NT2/D1 (cell line): ENCODE measurements around the gene MYZAP.

Experiments used
- DNase-seq: peaks from one replicate; pipeline ENCODE4 v3.0.0-alpha.2; 2011; ENCODE audit warnings: low read depth, low spot score
- H3K27me3 ChIP-seq: 2 replicates; pipeline ENCODE4 v1.6.0; 2011; ENCODE audit warnings: mild to moderate bottlenecking; ENCODE audit not compliant: insufficient read length, insufficient read depth
- H3K36me3 ChIP-seq: 2 replicates; pipeline ENCODE4 v1.6.1; 2011; ENCODE audit warnings: mild to moderate bottlenecking, low read length, mixed read lengths; ENCODE audit not compliant: insufficient read depth, insufficient read length
- H3K4me1 ChIP-seq: 2 replicates; pipeline ENCODE4 v1.5.1; 2011; ENCODE audit not compliant: insufficient read depth, insufficient read length
- H3K4me3 ChIP-seq: 2 replicates; pipeline ENCODE4 v1.5.1; 2011; ENCODE audit warnings: low read depth; ENCODE audit not compliant: insufficient read length
- H3K9ac ChIP-seq: 2 replicates; pipeline ENCODE4 v1.6.0; 2011; ENCODE audit warnings: low read depth; ENCODE audit not compliant: insufficient read length
- H3K9me3 ChIP-seq: 2 replicates; pipeline ENCODE4 v1.5.1; 2011; ENCODE audit warnings: mild to moderate bottlenecking, low read length; ENCODE audit not compliant: insufficient read depth
- SUZ12 ChIP-seq: IDR thresholded peaks from 2 replicates; pipeline ENCODE4 v1.6.1; 2011; ENCODE audit not compliant: insufficient read length, insufficient read depth; ENCODE audit errors: extremely low read depth
- YY1 ChIP-seq: IDR thresholded peaks from 2 replicates; pipeline ENCODE4 v1.6.1; 2011; ENCODE audit not compliant: insufficient read length, insufficient read depth
- ZNF274 ChIP-seq: IDR thresholded peaks from 2 replicates; pipeline ENCODE4 v1.6.1; 2011; ENCODE audit warnings: mild to moderate bottlenecking, low read depth, low read length

Gene MYZAP

DNA sequence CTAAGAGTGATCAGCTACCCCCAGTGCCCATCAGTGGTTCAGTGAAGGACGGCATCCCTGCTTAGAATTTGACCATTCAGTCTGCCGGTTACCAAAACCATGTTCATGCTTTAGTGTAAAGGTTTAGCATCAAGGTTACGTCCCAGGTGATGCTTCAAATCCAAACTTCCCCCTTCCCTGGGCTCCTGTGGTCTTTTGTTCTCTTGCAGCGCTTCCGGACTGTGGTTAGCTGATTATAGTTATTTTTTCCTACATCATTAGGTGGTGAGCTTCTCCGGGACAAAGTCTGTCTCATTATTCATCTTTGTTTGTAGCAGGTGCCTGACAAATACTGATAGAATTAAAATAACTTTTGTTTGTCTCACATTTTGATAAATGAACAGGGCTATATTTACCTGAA, 28.3 kb upstream of the MYZAP start:
- no peak for DNase-seq
- H3K36me3 ChIP-seq, result no peaks in the 10 kb centered on the region
- H3K9ac ChIP-seq, result no peak overlapping the region
- no peak for TF ChIP-seq SUZ12
- TF ChIP-seq YY1, result no peak
- no peak for TF ChIP-seq ZNF274
- H3K4me3 ChIP-seq, result no peak overlapping the region
- no peaks in the 10 kb centered on the region for H3K4me1 ChIP-seq
- no peaks in the 10 kb centered on the region for H3K27me3 ChIP-seq
- no peaks in the 10 kb centered on the region for H3K9me3 ChIP-seq

- Histone ChIP-seq H3K9ac (no peak overlapping the region), H3K27me3 (no peaks in the 10 kb centered on the region), H3K36me3 (no peaks in the 10 kb centered on the region), H3K4me3 (no peak overlapping the region), H3K9me3 (no peaks in the 10 kb centered on the region), H3K4me1 (peaks cover 2% of the 10 kb centered on the region)
- no peak for DNase-seq
- TF ChIP-seq SUZ12 (no peak), YY1 (no peak), ZNF274 (no peak)
Observed at GRCh38 chr15:57565311-57565710, 26.4 kb upstream of the MYZAP start.

- DNase-seq, result no peak
- Histone ChIP-seq H3K27me3 (no peaks in the 10 kb centered on the region), H3K4me3 (no peak overlapping the region), H3K36me3 (no peaks in the 10 kb centered on the region), H3K9me3 (no peaks in the 10 kb centered on the region), H3K9ac (no peak overlapping the region), H3K4me1 (peaks cover 2% of the 10 kb centered on the region)
- TF ChIP-seq YY1, result no peak
- no peak for TF ChIP-seq ZNF274
- no peak for TF ChIP-seq SUZ12
Observed at GRCh38 chr15:57566834-57567233, 24.9 kb upstream of the MYZAP start.

- peaks cover 2% of the 10 kb centered on the region for H3K4me1 ChIP-seq
- TF ChIP-seq YY1 (no peak), SUZ12 (no peak), ZNF274 (no peak)
- no peak for DNase-seq
- H3K27me3 ChIP-seq, result no peaks in the 10 kb centered on the region
- no peaks in the 10 kb centered on the region for H3K9me3 ChIP-seq
- no peaks in the 10 kb centered on the region for H3K36me3 ChIP-seq
- H3K9ac ChIP-seq, result no peak overlapping the region
- H3K4me3 ChIP-seq, result no peak overlapping the region
Observed at GRCh38 chr15:57567891-57568290, 23.8 kb upstream of the MYZAP start.

GRCh38 chr15:57568299-57568698, 23.4 kb upstream of the MYZAP start:
- H3K27me3 ChIP-seq, result no peaks in the 10 kb centered on the region
- H3K4me1 ChIP-seq, result peaks cover 2% of the 10 kb centered on the region
- DNase-seq, result no peak
- H3K9ac ChIP-seq, result no peak overlapping the region
- no peak overlapping the region for H3K4me3 ChIP-seq
- H3K36me3 ChIP-seq, result no peaks in the 10 kb centered on the region
- TF ChIP-seq SUZ12, result no peak
- no peak for TF ChIP-seq ZNF274
- no peak for TF ChIP-seq YY1
- H3K9me3 ChIP-seq, result no peaks in the 10 kb centered on the region

DNA sequence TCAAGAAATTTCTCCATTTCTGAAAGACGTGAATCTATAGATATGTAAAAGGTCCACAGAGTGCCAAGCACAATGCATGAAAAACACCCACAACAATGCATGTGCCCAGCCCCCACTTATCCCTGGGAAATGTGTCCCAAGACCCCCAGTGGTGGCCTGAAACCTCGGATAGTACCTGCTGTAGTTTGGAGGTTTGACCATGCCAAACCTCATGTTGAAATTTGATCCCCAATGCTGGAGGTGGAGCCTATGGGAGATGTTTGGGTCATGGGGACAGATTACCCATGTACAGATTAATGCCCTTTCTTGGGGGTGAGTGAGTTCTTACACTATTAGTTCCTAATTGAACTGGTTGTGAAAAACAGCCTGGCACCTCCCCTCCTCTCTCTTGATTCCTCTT, 21.4 kb upstream of the MYZAP start:
- TF ChIP-seq SUZ12, result no peak
- no peak for TF ChIP-seq ZNF274
- no peak for TF ChIP-seq YY1
- Histone ChIP-seq H3K36me3 (no peaks in the 10 kb centered on the region), H3K4me1 (peaks cover 2% of the 10 kb centered on the region), H3K9ac (no peak overlapping the region), H3K27me3 (no peaks in the 10 kb centered on the region), H3K9me3 (no peaks in the 10 kb centered on the region), H3K4me3 (no peak overlapping the region)
- DNase-seq, result no peak

GRCh38 chr15:57570994-57571393, 20.7 kb upstream of the MYZAP start:
- no peaks in the 10 kb centered on the region for H3K27me3 ChIP-seq
- peaks cover 2% of the 10 kb centered on the region for H3K4me1 ChIP-seq
- no peak for DNase-seq
- no peak for TF ChIP-seq SUZ12
- TF ChIP-seq YY1, result no peak
- TF ChIP-seq ZNF274, result no peak
- H3K4me3 ChIP-seq, result no peak overlapping the region
- H3K36me3 ChIP-seq, result no peaks in the 10 kb centered on the region
- no peaks in the 10 kb centered on the region for H3K9me3 ChIP-seq
- H3K9ac ChIP-seq, result no peak overlapping the region

GRCh38 chr15:57571725-57572124, 20.0 kb upstream of the MYZAP start:
- Histone ChIP-seq H3K9ac (no peak overlapping the region), H3K27me3 (no peaks in the 10 kb centered on the region), H3K9me3 (no peaks in the 10 kb centered on the region), H3K4me3 (no peak overlapping the region), H3K4me1 (peaks cover 2% of the 10 kb centered on the region), H3K36me3 (no peaks in the 10 kb centered on the region)
- TF ChIP-seq ZNF274, result no peak
- TF ChIP-seq YY1, result no peak
- no peak for TF ChIP-seq SUZ12
- DNase-seq, result no peak
